ENCODE data around the gene CH25H.
"Not testable (repeated sequence)": the region's sequence is repeated elsewhere in the genome, so short reads cannot be mapped to it uniquely, and the experiment has no call there.

The CH25H gene

DNA sequence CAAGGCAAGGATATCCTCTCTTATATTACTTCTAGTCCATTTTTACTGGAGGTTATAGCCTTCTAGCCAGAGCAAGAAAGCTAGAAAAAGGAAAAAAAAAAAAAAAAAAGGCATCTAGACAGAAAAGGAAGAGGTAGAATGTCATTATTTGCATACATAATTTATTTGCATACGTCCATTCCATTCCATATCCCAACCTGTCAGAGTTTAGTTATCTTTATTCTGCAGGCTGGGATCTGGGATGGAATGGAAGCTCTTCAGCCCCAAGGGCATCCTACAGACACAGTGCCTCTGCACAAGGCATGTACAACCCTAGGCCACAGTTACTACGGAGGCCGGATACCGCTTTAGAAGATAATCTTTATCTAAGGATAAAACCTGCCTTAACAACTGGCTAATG, 9.6 kb downstream of the CH25H start:
- ATAC-seq (no peak), DNase-seq (no peak)

- ATAC-seq: not testable (repeated sequence)
Measured at GRCh38 chr10:89191301-89191700, 15.8 kb downstream of the CH25H start.

DNA sequence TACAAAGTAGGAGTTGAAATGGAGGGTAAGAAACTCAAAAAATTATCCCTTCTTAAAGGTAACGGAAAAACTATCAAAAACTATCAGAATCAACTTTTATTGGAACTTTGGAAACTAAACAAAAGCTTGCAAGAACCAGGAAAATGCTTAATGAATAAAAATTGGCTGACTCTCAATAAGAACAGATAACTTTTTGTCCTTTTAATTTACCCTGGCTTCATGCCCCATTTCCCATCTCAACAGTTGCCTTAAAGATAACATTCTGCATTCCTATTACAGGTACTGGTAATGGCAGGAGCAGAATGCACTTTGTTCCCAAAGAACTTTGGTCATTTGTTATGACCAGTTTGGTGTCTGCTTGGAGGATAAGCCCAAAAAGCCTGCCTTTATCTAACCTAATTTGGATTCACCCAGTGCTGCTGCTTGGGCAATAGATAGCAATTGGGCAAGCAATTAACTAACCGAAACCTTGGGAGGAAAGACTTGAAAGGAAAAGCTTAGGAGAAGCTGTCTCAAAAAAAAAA, 17.8 kb downstream of the CH25H start:
- ATAC-seq (no peak), DNase-seq (no peak)

More at GRCh38 chr10:89191301-89191700, 15.8 kb downstream of the CH25H start:
- not testable (repeated sequence) for DNase-seq

- ATAC-seq (no peak), DNase-seq (no peak)
Measured at GRCh38 chr10:89185658-89186057, 21.5 kb downstream of the CH25H start.

DNA sequence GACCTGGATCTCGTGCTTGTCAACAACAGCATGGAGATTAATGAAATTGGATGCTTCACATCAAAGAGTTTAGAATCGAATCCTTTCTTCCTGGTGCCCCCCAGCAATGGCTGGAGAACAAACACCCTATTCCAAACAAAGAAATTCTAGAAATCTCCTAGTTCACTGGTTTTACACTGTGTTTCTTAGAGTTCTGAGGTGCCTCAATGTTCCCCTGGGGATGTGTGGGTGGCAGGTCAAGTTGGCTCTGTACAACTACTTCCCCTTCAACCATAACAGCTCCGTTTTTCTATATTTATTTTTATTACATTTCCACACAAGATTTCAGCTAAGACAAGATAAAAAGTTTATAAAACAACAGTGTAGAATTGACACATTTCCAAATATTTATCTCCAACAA, 22.5 kb downstream of the CH25H start:
- DNase-seq (no peak), ATAC-seq (no peak)

- ATAC-seq (no peak), DNase-seq (no peak)
Measured at GRCh38 chr10:89183571-89183970, 23.5 kb downstream of the CH25H start.

DNA sequence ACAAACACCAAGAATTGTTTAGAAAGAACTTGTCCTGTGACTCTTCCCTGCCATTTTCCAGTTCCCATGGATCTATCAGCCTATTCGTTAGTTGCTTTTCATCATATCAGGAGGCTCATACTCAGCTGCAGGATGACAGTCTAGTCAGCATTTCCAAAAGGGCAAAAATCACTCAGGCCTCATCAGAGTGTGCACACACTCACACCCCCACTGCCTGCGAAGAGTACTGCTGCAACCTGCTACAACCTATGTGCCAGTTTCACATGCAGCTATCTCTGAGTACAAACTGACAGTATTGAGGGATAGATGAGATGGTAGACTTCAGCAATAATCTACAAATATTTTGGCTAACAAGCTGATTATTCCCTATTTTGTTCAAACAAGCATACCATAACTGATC, 24.2 kb downstream of the CH25H start:
- no peak for DNase-seq
- peak; percentile 66 for ATAC-seq

DNA sequence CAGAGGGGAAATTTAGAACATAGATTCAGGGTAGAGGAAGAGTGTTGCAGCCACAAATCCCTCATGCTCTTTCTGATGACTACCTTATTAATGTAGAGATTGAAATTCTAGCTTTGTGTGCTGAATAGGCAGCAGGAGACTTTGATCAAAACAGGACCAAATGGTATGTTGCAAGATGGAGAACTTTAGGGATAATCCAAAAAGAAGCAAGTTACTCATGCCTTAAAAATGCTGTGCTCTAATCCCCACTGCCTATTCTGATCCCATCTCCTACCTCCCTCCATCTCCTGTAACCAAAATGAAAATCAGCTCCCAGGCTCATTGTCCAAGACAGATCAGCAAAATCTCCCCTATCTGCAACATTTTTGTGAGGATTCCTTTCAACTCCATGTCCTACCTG, 31.3 kb downstream of the CH25H start:
- DNase-seq: no peak
- no peak for ATAC-seq

GRCh38 chr10:89173075-89173474, 34.0 kb downstream of the CH25H start:
- DNase-seq: no peak
- ATAC-seq: no peak

GRCh38 chr10:89171996-89172395, 35.1 kb downstream of the CH25H start:
- DNase-seq (no peak), ATAC-seq (no peak)

GRCh38 chr10:89171263-89171872, 35.7 kb downstream of the CH25H start:
- ATAC-seq (no peak), DNase-seq (no peak)

GRCh38 chr10:89168354-89168900, 38.7 kb downstream of the CH25H start:
- not testable (repeated sequence) for DNase-seq, ATAC-seq

DNA sequence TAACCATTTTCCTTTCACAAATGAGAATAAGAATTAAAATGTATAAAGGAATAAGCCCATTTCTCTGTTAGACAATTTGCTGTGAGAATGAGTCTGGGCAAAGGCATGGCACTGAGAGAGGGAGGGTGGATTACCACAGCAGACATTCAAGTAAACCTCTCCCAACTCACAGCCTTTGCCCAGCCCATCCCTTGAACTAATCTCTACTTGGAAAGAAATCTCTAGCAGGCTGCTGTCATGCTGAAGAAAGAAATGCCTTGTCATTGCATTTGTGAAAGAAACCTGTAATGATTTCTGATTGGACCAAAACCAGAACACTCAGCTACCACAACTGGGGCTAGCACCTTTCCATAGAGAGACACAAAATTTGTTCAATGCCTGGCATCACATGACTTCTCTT, 39.2 kb downstream of the CH25H start:
- DNase-seq (no peak), ATAC-seq (no peak)

DNA sequence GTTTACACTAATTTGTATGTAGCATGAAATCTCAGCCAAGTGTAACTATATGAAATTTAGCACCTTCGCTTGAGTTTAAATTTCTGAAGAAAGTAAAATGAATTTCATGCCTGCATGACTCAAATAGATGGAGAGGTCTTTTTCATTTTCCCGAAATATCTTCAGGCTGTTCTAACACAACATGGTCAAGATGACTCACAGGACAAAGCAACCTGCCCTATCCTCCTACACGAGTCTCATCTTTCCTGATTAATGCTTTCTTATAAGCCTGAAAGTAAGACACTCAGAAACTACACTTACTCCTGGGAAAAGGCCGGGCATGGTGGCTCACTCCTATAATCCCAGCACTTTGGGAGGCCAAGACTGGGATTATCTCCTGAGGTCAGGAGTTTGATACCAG, 41.2 kb downstream of the CH25H start:
- ATAC-seq: no peak
- no peak for DNase-seq

GRCh38 chr10:89164920-89165319, 42.2 kb downstream of the CH25H start:
- ATAC-seq (no peak), DNase-seq (no peak)

- ATAC-seq (no peak), DNase-seq (no peak)
Measured at GRCh38 chr10:89164080-89164479, 43.0 kb downstream of the CH25H start.

DNA sequence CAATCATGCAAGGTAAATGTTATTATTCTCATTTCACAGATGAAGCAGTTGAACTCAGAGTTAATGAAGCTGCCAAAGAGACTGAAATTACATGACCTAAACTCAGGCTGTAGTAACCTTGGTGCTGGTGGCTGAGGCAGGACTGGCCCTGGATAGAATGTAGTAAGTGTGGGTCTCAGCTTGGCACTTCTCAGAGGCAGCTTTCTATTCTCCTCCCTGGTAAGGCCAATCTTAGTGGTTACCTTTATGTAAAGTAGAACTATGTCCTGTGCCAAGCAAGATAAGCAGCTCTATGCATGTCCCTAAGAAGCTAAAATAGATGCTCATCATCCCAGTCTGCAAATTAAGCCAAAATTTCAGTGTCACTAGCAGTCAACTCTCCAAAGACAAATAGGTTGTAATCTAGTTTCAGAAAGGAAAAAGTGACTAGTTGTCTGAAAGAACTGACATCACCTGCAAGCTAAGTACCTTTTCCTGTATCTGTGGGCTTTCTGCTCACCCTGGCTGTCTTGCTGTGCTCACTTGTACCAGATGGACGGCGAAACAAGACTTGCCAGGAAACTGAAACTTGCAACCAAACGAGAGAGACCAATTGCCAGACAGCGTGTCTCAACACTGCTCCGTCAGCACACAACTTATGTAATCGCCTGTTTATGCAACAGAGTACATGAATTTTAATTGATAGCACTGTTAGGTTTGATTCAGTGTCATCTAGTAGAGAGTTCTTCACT, 43.7 kb downstream of the CH25H start:
- ATAC-seq (peak; percentile 91), DNase-seq (peak; percentile 40)

DNA sequence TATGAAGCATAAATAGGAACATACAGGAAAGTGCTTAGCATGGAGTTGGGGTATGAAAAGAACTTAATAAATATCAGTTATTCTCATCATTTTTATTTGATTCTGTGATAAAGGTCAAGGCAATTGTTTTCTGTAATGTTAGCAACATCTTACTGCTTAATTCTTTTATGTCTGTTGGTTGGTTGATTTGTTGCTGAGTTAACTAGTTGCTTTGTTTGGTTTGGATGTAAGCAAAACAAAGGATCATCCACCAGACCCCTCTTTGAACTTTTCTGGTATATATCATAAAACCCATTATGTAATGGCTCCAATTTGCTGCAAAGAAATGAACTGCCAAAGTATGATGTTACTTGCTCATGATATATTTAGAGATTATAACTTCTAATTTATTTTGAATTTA, 44.5 kb downstream of the CH25H start:
- ATAC-seq: no peak
- no peak for DNase-seq

- ATAC-seq (no peak), DNase-seq (no peak)
Measured at GRCh38 chr10:89160339-89160738, 46.8 kb downstream of the CH25H start.

GRCh38 chr10:89159761-89160160, 47.4 kb downstream of the CH25H start:
- ATAC-seq (no peak), DNase-seq (no peak)

DNA sequence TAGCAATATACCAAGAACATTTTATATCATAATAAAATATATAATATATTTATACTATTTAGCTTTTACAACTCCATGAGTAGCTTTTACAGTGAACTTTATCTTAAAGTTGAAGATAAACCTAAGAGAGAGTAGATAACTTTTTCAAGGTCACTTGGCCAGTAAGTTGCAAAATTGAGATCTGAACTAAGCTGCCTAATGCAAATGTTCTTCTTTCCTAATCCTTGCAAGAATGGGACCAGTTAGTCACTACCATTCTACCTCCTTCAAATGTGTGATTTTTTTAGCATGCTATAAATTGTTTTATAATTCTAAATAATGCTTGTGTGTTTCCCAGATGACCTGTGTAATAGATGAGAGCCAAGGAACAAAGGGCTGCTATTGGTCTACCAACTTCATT, 47.8 kb downstream of the CH25H start:
- no peak for ATAC-seq
- no peak for DNase-seq

DNA sequence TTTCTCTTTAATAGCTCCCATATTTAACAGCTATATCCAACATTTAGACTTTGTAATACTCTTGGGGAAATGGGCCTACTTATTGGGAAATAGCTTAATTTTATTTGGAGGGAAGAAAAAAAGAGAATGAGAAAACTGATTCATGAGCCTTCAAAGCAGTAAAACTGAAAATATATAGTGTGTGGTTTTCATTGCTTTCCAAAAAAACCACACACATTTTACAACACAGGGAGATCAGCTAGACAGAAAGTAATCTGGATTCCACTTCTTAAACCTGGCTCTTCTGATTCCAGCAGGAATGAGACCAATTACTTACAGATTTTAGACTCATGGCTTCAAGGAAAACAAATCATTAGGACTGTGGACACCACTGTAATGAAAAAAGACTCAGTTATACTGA, 48.7 kb downstream of the CH25H start:
- DNase-seq: no peak

DNA sequence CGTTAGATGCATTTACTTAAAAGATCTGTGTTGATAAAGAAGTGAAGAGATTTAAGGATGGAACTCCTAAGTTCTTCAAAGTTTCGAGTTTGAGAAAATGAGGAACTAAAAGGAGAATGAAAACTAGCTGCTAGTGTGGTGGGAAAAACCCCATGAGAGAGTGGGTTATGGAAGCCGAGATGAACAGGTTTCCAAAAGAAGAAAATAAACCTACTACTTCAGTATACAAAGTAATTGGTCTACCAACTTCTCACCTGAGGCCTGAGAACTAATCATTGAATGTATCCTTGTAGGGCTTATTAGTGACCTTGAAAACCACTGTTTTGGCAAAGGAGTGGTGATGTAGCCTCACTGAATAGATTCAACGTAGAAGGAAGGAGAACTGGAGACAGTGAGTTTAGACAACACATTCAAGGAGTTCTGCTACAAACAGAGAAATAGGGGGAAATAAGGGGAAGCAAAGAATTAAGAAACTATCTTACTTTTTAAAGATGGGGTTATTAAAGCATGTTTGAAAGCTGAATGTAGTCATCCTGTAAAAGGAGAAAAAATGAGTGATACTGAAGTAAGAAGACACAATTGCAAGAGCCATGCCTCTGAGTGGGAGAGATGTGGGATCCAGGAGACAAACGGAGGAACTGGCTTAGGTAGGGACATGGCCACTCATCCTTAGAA, 50.8 kb downstream of the CH25H start:
- ATAC-seq (no peak), DNase-seq (no peak)

More for the DNA sequence above, 48.7 kb downstream of the CH25H start:
- ATAC-seq: no peak
